Progenitor cell of endocrine pancreas (in vitro differentiated cells): ENCODE results near the gene LAMC1. TPM values are rescaled to one million over a fixed set of nuclear protein-coding genes. Genes with fewer than 3 reads are reported as not detected.

ENCODE experiments used
- DNase-seq: peaks from one replicate; pipeline ENCODE4 v3.0.0; 2021; ENCODE audit warnings: low spot score; ENCODE audit not compliant: unreplicated experiment
- H3K27ac Mint-ChIP-seq: 2 replicates; pipeline ENCODE4 v1.8.0; 2021; ENCODE audit warnings: mild to moderate bottlenecking, moderate library complexity, mixed read lengths
- H3K27me3 Mint-ChIP-seq: 2 replicates; pipeline ENCODE4 v1.8.0; 2021; ENCODE audit warnings: mixed read lengths
- H3K36me3 Mint-ChIP-seq: 2 replicates; pipeline ENCODE4 v1.8.0; 2022; ENCODE audit warnings: mixed read lengths; ENCODE audit not compliant: insufficient read depth
- H3K4me1 Mint-ChIP-seq: 2 replicates; pipeline ENCODE4 v1.8.0; 2021; ENCODE audit warnings: low read depth, mixed read lengths
- H3K4me3 Mint-ChIP-seq: 2 replicates; pipeline ENCODE4 v1.8.0; 2021; ENCODE audit warnings: low read depth, mild to moderate bottlenecking, moderate library complexity, mixed read lengths
- H3K9me3 Mint-ChIP-seq: 2 replicates; pipeline ENCODE4 v1.8.0; 2021; ENCODE audit warnings: low read depth, mixed read lengths
- total RNA-seq: library from RNA; stranded (reverse); gene quantifications from 2 replicates; pipeline ENCODE4 v1.2.1, GENCODE V29; 2021
- TF ChIP-seq, protein P1 (sequence below): fragments of 200-600 bp; sonication (generic); IDR thresholded peaks from one replicate; pipeline ENCODE4 v1.5.0; 2021; ENCODE audit warnings: antibody characterized with exemption, mild to moderate bottlenecking; ENCODE audit not compliant: unreplicated experiment

The LAMC1 gene
- total RNA-seq, 1 donor from 2014 or later, result 72.9 TPM

DNA sequence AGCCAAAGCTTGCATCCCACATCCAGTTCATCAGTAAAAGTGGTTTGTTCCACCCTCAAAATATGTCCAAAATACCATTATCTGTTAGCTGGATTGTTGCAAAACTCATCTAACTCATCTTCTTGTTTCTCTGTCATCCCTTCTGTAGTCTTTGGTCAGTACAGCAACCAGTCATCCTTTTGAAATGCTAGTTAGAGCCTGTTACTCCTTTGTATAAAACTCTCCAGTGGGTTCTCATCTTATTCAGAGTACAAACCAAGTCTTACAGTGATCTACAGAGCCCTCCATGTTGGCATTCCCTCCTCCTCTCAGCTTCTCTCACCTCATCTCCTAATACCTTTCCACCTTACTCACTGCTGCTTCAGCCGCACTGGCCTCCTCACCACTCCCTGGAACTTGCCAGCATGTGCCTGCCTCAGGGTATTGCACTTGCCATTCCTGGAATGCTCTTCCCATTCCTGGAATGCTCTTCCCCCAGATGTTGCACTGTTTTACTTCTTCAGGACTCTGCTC lies 70.6 kb downstream of the LAMC1 start:
- H3K27ac Mint-ChIP-seq, result no peak overlapping the region
- no peaks in the 10 kb centered on the region for H3K27me3 Mint-ChIP-seq
- DNase-seq, result no peak
- H3K36me3 Mint-ChIP-seq, result no peaks in the 10 kb centered on the region
- H3K9me3 Mint-ChIP-seq, result no peaks in the 10 kb centered on the region
- TF ChIP-seq, protein P1, sequence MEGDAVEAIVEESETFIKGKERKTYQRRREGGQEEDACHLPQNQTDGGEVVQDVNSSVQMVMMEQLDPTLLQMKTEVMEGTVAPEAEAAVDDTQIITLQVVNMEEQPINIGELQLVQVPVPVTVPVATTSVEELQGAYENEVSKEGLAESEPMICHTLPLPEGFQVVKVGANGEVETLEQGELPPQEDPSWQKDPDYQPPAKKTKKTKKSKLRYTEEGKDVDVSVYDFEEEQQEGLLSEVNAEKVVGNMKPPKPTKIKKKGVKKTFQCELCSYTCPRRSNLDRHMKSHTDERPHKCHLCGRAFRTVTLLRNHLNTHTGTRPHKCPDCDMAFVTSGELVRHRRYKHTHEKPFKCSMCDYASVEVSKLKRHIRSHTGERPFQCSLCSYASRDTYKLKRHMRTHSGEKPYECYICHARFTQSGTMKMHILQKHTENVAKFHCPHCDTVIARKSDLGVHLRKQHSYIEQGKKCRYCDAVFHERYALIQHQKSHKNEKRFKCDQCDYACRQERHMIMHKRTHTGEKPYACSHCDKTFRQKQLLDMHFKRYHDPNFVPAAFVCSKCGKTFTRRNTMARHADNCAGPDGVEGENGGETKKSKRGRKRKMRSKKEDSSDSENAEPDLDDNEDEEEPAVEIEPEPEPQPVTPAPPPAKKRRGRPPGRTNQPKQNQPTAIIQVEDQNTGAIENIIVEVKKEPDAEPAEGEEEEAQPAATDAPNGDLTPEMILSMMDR, result no peak
- H3K4me3 Mint-ChIP-seq, result no peak overlapping the region
- peaks cover 22% of the 10 kb centered on the region for H3K4me1 Mint-ChIP-seq

DNA sequence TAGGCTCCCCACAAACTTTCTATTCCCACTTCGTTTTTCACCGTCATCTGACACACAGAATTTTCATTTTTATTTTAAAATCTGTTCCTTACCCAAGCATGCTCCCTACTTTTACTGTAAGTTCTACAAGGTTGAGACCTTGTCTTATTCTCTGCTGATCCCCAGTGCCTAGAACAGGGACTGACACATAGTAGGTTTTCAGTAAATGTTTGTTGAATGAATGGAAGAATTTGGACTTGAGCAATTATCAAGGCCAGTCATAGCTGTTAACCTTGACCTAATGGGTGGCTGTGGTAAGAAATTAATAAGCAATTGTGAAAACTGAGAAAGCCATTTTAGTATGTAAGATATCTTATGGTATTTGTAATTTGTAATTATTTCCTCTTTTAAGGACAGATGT lies 71.1 kb downstream of the LAMC1 start:
- Mint-ChIP-seq H3K36me3 (no peaks in the 10 kb centered on the region), H3K9me3 (no peaks in the 10 kb centered on the region), H3K4me1 (peaks cover 17% of the 10 kb centered on the region), H3K27me3 (no peaks in the 10 kb centered on the region), H3K4me3 (no peak overlapping the region), H3K27ac (no peak overlapping the region)
- no peak for DNase-seq
- TF ChIP-seq, protein P1, result no peak

DNA sequence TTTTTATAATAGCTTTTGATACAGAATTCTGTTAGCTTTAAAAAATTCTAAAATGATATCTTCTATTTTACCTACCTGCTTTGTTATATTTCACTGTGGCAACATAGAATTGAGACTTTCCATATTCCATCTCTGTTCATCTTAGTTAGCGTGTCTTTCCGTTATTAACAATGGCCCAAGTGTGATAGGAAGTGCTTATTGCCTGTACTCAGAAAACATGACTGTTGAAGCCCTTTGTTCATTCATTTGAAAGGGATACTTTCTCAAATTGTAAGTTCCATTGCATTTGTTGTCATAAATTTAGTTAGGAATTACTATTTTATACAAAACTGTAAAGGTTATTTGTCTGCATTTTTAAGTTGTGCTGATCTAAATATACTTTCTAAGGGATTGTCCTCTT lies 73.1 kb downstream of the LAMC1 start:
- Mint-ChIP-seq H3K27me3 (no peaks in the 10 kb centered on the region), H3K36me3 (no peaks in the 10 kb centered on the region)
- TF ChIP-seq, protein P1, result no peak

DNA sequence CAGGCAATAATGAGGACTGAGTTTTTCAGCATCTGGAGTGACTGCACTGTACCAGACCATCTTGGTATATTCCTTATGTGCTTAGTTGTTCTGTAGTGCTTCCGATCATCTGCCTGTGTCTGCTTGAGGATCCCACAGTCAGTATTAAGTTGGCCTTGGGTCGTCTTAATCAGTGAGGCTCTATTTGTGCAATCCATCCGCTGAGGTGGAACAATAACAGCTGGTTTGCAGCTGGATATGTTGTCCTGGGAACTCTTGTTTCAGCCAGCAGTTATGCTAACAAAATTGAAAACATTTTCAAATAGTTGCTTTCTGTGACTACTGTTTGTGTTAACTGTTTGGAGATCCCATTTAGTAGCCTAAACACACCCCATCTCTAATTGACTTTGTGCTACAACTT lies 73.7 kb downstream of the LAMC1 start:
- no peak for DNase-seq
- Mint-ChIP-seq H3K4me3 (no peak overlapping the region), H3K9me3 (no peaks in the 10 kb centered on the region), H3K27ac (no peak overlapping the region), H3K27me3 (no peaks in the 10 kb centered on the region), H3K4me1 (peaks cover 4% of the 10 kb centered on the region), H3K36me3 (no peaks in the 10 kb centered on the region)
- TF ChIP-seq, protein P1, result no peak

More for the DNA sequence above, 73.1 kb downstream of the LAMC1 start:
- Mint-ChIP-seq H3K27ac (no peak overlapping the region), H3K9me3 (no peaks in the 10 kb centered on the region), H3K4me1 (peaks cover 4% of the 10 kb centered on the region), H3K4me3 (no peak overlapping the region)
- no peak for DNase-seq

DNA sequence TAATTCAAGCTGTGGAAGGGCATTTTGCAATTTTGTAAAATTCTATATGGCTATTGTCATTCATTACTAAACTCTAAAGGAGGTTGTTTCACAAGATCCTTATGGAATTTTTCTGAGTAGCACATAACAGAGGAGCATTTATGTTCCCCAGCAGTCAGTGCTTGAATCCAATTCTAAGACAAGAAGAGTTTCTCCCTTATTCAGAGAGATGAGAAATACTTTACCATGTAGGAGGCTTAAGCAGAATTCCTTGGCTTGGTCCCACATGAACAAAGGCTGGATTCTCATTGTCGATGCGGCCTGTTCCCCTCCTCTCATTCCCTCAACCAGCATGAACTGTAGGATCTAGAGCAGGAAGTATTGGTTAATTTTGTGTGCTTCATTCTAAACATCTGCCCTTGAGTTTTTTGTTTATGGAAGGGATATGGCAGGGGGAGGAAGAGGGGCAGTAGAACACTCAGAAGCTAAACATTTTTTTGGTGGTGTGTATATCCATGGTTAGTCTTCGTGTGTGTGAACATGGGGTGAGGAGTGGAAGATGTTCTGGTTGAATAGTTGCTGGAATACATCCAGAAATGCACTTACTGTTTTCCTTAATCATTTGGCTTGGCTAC lies 74.3 kb downstream of the LAMC1 start:
- no peaks in the 10 kb centered on the region for H3K27me3 Mint-ChIP-seq
- no peak overlapping the region for H3K4me3 Mint-ChIP-seq
- TF ChIP-seq, protein P1, result no peak
- no peaks in the 10 kb centered on the region for H3K36me3 Mint-ChIP-seq
- no peaks in the 10 kb centered on the region for H3K9me3 Mint-ChIP-seq
- no peak overlapping the region for H3K27ac Mint-ChIP-seq
- DNase-seq, result no peak
- peaks cover 4% of the 10 kb centered on the region for H3K4me1 Mint-ChIP-seq
